Gastroesophageal sphincter (tissue), 4 donors: Measurements from ENCODE around the gene ROBO1. TPM values are rescaled to one million over a fixed set of nuclear protein-coding genes. Genes with fewer than 3 reads are reported as not detected.

Experiments
- ATAC-seq: fragments of 150-250 bp; one replicate; pipeline ENCODE4 v1.9.1; 2016; ENCODE audit warnings: mild to moderate bottlenecking, moderate library complexity
- H3K27ac ChIP-seq, 4 donors: fragments of 200-600 bp; sonication (generic) in 3 of 4; 1 replicate in 3 of 4; 2 replicates in 1 of 4; pipeline ENCODE4 v1.5.1; 2016 to 2019
- H3K27me3 ChIP-seq: fragments of 200-600 bp; sonication (generic); one replicate; pipeline ENCODE4 v1.5.1; 2019
- H3K36me3 ChIP-seq, 2 donors: fragments of 200-600 bp; sonication (generic); one replicate each; pipeline ENCODE4 v1.5.1; 2019; ENCODE audit warnings: control low read depth in 1 of 2
- H3K4me1 ChIP-seq, 3 donors: fragments of 200-600 bp; sonication (generic); 1 replicate in 2 of 3; 2 replicates in 1 of 3; pipeline ENCODE4 v1.5.1; 2016 to 2019; ENCODE audit warnings: control low read depth in 2 of 3
- H3K4me3 ChIP-seq, 2 donors: fragments of 200-600 bp; sonication (generic); one replicate each; pipeline ENCODE4 v1.5.1; 2019; ENCODE audit warnings: mild to moderate bottlenecking in 1 of 2, moderate library complexity in 1 of 2
- H3K9me3 ChIP-seq, 3 donors: fragments of 200-600 bp; sonication (generic); one replicate each; pipeline ENCODE4 v1.5.1; 2017 to 2019; ENCODE audit warnings: control low read depth in 2 of 3
- EP300 ChIP-seq: sonication (generic); formaldehyde crosslinking; IDR thresholded peaks from one replicate; pipeline ENCODE4 v1.6.1; 2017; ENCODE audit warnings: antibody characterized with exemption, mild to moderate bottlenecking
- POLR2A ChIP-seq, 2 donors: fragments of 450-650 bp; IDR thresholded peaks; one replicate each; pipeline ENCODE4 v1.6.1; 2017; ENCODE audit warnings: antibody characterized with exemption in 2 of 2, mild to moderate bottlenecking in 2 of 2, moderate library complexity in 1 of 2
- POLR2AphosphoS5 ChIP-seq: sonication (generic); formaldehyde crosslinking; IDR thresholded peaks from one replicate; pipeline ENCODE4 v1.6.1; 2017; ENCODE audit warnings: antibody characterized with exemption
- WGBS, 2 donors: methylation state at CpG; one replicate each; pipeline ENCODE4 v1.1.5; 2018; ENCODE audit warnings: low coverage in 1 of 2; 5-methylcytosine and 5-hydroxymethylcytosine counted together
- total RNA-seq, 4 donors: library from RNA; depleted of rRNA; stranded (reverse); fragments of >200 nt; gene quantifications; one replicate each; pipeline ENCODE4 v1.1.0, GENCODE V29; 2016
- TF ChIP-seq, protein P1 (sequence below), 4 experiments: fragments of 200-600 bp in 2 of 4; fragments of 450-650 bp in 2 of 4; sonication (generic) in 1 of 4; IDR thresholded peaks; one replicate each; pipeline ENCODE4 v1.5.1; 2017 to 2019; ENCODE audit warnings: antibody characterized with exemption in 4 of 4, mild to moderate bottlenecking in 2 of 4, moderate library complexity in 2 of 4

ROBO1 gene
- total RNA-seq, 4 donors from 2014 or later = 9.7 to 15.3 (median 12.9) TPM

GRCh38 chr3:79418855-79419621 lies 348.8 kb downstream of the ROBO1 start:
- H3K27me3 ChIP-seq = no peaks in the 10 kb centered on the region
- ATAC-seq = no peak
- H3K27ac ChIP-seq = no peak overlapping the region
- H3K9me3 ChIP-seq = no peaks in the 10 kb centered on the region
- no peak for TF ChIP-seq EP300
- no peak for TF ChIP-seq POLR2A (IDR thresholded peaks at IDR 0.05)
- TF ChIP-seq, protein P1, sequence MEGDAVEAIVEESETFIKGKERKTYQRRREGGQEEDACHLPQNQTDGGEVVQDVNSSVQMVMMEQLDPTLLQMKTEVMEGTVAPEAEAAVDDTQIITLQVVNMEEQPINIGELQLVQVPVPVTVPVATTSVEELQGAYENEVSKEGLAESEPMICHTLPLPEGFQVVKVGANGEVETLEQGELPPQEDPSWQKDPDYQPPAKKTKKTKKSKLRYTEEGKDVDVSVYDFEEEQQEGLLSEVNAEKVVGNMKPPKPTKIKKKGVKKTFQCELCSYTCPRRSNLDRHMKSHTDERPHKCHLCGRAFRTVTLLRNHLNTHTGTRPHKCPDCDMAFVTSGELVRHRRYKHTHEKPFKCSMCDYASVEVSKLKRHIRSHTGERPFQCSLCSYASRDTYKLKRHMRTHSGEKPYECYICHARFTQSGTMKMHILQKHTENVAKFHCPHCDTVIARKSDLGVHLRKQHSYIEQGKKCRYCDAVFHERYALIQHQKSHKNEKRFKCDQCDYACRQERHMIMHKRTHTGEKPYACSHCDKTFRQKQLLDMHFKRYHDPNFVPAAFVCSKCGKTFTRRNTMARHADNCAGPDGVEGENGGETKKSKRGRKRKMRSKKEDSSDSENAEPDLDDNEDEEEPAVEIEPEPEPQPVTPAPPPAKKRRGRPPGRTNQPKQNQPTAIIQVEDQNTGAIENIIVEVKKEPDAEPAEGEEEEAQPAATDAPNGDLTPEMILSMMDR (IDR thresholded peaks at IDR 0.05) = no peak
- TF ChIP-seq POLR2AphosphoS5 = no peak
- no peaks in the 10 kb centered on the region for H3K4me1 ChIP-seq
- H3K4me3 ChIP-seq = no peak overlapping the region
- no peaks in the 10 kb centered on the region for H3K36me3 ChIP-seq
- WGBS, 2 donors = 39 to 52% methylated on average over 5 to 7 of the region's 7 CpGs

DNA sequence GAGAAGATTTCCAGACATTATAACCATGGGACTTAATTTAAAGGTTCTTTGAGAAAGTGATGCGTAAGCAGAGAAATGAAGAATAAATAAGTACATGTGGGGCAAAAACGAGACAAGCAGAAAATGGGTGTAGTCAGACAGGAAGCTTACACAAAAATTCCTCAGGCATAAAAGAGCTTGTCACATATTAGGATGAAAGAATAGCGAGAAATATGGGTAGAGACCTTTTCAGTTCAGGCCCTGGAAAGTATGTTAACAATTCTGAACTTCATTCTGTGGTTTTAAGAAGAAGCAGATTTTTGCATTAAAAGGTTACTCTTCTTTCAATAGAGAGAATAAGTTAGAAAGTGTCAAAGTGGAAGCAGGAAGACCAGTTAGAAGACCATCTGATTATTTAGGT lies 352.4 kb downstream of the ROBO1 start:
- Histone ChIP-seq H3K9me3 (no peaks in the 10 kb centered on the region), H3K36me3 (no peaks in the 10 kb centered on the region), H3K27me3 (no peaks in the 10 kb centered on the region), H3K4me3 (no peak overlapping the region), H3K27ac (no peak overlapping the region), H3K4me1 (no peaks in the 10 kb centered on the region)
- no peak for ATAC-seq
- WGBS, 2 donors = 42% methylated on average over 2 to 3 of the region's 3 CpGs
- TF ChIP-seq EP300 (no peak), POLR2AphosphoS5 (no peak), POLR2A (IDR thresholded peaks at IDR 0.05) (no peak)
- TF ChIP-seq, protein P1 (IDR thresholded peaks at IDR 0.05) = no peak

- Histone ChIP-seq H3K9me3 (no peaks in the 10 kb centered on the region), H3K27ac (no peak overlapping the region), H3K4me3 (no peak overlapping the region), H3K27me3 (no peaks in the 10 kb centered on the region), H3K4me1 (no peaks in the 10 kb centered on the region), H3K36me3 (no peaks in the 10 kb centered on the region)
- peak; percentile 85 for ATAC-seq
- TF ChIP-seq POLR2AphosphoS5 (peak; percentile 7), EP300 (no peak)
- 38 to 57% methylated on average over 2 to 3 of the region's 3 CpGs for WGBS, 2 donors
These were observed 353.0 kb downstream of the ROBO1 start for GRCh38 chr3:79414806-79415205.

GRCh38 chr3:79414035-79414434 lies 353.8 kb downstream of the ROBO1 start:
- Histone ChIP-seq H3K27me3 (no peaks in the 10 kb centered on the region), H3K9me3 (no peaks in the 10 kb centered on the region), H3K27ac (no peak overlapping the region), H3K36me3 (no peaks in the 10 kb centered on the region), H3K4me1 (no peaks in the 10 kb centered on the region), H3K4me3 (no peak overlapping the region)
- ATAC-seq = no peak
- WGBS, 2 donors = 100% methylated on average over 1 of the region's 1 CpG
- TF ChIP-seq EP300 = no peak
- no peak for TF ChIP-seq POLR2A (IDR thresholded peaks at IDR 0.05)
- no peak for TF ChIP-seq POLR2AphosphoS5
- TF ChIP-seq, protein P1 (IDR thresholded peaks at IDR 0.05) = no peak

DNA sequence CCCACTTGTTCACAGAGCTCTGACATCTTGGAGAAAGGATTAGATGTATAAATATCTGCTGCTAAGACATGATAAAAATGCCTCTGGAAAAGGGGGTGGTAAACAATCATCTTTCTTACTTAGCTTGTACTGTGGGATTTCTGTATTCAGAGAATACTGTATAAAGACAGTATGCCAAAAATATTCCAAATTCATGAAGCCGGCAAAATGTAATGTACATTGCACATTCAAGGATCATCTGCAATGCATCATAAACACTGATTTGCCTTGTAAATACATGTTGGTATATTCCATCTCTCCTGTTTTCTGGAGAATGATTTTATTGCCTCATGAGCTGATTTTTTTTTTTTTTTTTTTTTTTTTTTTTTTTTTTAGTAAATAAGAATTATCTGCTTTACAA lies 355.3 kb downstream of the ROBO1 start:
- WGBS, 2 donors = 0% methylated on average over 1 of the region's 1 CpG
- no peak overlapping the region for H3K4me3 ChIP-seq

More for the DNA sequence above, 355.3 kb downstream of the ROBO1 start:
- no peak for ATAC-seq
- Histone ChIP-seq H3K27me3 (no peaks in the 10 kb centered on the region), H3K9me3 (no peaks in the 10 kb centered on the region), H3K27ac (no peak overlapping the region), H3K4me1 (no peaks in the 10 kb centered on the region), H3K36me3 (no peaks in the 10 kb centered on the region)
- TF ChIP-seq POLR2A (IDR thresholded peaks at IDR 0.05) (no peak), POLR2AphosphoS5 (no peak), EP300 (no peak)
- TF ChIP-seq, protein P1 (IDR thresholded peaks at IDR 0.05) = no peak
